ENCODE results near the gene TIAL1. TPM values are rescaled to one million over a fixed set of nuclear protein-coding genes. Genes with fewer than 3 reads are reported as not detected.

The TIAL1 gene
- total RNA-seq, 1 experiment from 2014 or later = 220 TPM

- TF ChIP-seq, protein P1, sequence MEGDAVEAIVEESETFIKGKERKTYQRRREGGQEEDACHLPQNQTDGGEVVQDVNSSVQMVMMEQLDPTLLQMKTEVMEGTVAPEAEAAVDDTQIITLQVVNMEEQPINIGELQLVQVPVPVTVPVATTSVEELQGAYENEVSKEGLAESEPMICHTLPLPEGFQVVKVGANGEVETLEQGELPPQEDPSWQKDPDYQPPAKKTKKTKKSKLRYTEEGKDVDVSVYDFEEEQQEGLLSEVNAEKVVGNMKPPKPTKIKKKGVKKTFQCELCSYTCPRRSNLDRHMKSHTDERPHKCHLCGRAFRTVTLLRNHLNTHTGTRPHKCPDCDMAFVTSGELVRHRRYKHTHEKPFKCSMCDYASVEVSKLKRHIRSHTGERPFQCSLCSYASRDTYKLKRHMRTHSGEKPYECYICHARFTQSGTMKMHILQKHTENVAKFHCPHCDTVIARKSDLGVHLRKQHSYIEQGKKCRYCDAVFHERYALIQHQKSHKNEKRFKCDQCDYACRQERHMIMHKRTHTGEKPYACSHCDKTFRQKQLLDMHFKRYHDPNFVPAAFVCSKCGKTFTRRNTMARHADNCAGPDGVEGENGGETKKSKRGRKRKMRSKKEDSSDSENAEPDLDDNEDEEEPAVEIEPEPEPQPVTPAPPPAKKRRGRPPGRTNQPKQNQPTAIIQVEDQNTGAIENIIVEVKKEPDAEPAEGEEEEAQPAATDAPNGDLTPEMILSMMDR (IDR thresholded peaks at IDR 0.05 in 2 of 3, conservative IDR thresholded peaks at IDR 0.05 in 1 of 3; ENCODE audit: borderline replicate concordance in 1 of 3, insufficient read depth in 1 of 3, low read depth in 2 of 3, low read length in 2 of 3) = peak; percentile 67 to 98 (median 76)
These were observed 53.6 kb downstream of the TIAL1 start (continued) for GRCh38 chr10:119542988-119543813.

GRCh38 chr10:119542357-119542987 lies 54.3 kb downstream of the TIAL1 start, which contains the start of gene RGS10:
Gene RGS10, minus strand, starts transcription at chr10:119542719. Its CDS starts 81 bp downstream, at chr10:119542638.
- no peaks in the 10 kb centered on the region for H3K36me3 ChIP-seq (ENCODE audit: control insufficient read depth in 1 of 2, insufficient read depth in 2 of 2, low read length in 2 of 2)
- H3K4me2 ChIP-seq (ENCODE audit: low read length) = peak within 1 kb of the TSS; percentile 89
- CTCF ChIA-PET = interaction anchor here (1.0 to 2.8 kb wide), 9 partner anchors 13 to 344 kb away, joined by 3 to 17 read pairs (median 5); partner anchors contain the start of genes GRK5 and TIAL1
- peak within 1 kb of the TSS; percentile 78 for H3K9ac ChIP-seq (ENCODE audit: low read length)
- peak within 1 kb of the TSS; percentile 87 for H3K27ac ChIP-seq (ENCODE audit: low read depth, low read length)
- ATAC-seq (peak; percentile 90), DNase-seq (ENCODE audit: low read depth, low spot score) (peak; percentile 56)
- peaks cover 49% of the 10 kb centered on the region for H3K79me2 ChIP-seq (ENCODE audit: insufficient read depth, low read length)
- peak within 1 kb of the TSS; percentile 79 for H3K4me3 ChIP-seq (replicated peaks in 1 of 2; ENCODE audit: low read depth in 1 of 2, low read length in 2 of 2)
- POLR2A ChIA-PET = interaction anchor here (0.6 to 1.7 kb wide), 11 partner anchors 8 to 336 kb away, joined by 3 to 9 read pairs (median 3); partner anchors contain the start of gene GRK5
- RAD21 ChIA-PET (ENCODE audit: low non-redundant PET in 1 of 2, low total read pairs in 2 of 2, uncharacterized antibody in 2 of 2, unreplicated experiment in 2 of 2) = interaction anchor here (0.6 to 1.6 kb wide), 2 partner anchors 343 kb away, joined by 3 to 5 read pairs; no protein-coding TSS in a partner anchor
- BruUV-seq (replicated peaks) = no TSS peak
- intact Hi-C loops (cut with micrococcal nuclease) = loop anchor here (2.0 kb wide), 2 partner anchors 20 to 344 kb away; no protein-coding TSS in a partner anchor
- H4K20me1 ChIP-seq (ENCODE audit: insufficient read depth) = no peaks in the 10 kb centered on the region
- no peaks in the 10 kb centered on the region for H3K9me3 ChIP-seq (ENCODE audit: control insufficient read depth in 1 of 2, insufficient read depth in 1 of 2, low read depth in 1 of 2, low read length in 2 of 2)
- H3K4me1 ChIP-seq (ENCODE audit: control insufficient read depth in 1 of 2, insufficient read depth in 2 of 2, low read length in 2 of 2) = peaks cover 25 to 51% of the 10 kb centered on the region in 2 experiments
- H2AFZ ChIP-seq (ENCODE audit: low read depth, low read length, poor library complexity, severe bottlenecking) = peak within 1 kb of the TSS; percentile 51
- H3K9me2 ChIP-seq (ENCODE audit: insufficient read depth) = no peaks in the 10 kb centered on the region
- H3K27me3 ChIP-seq (ENCODE audit: insufficient read depth, low read length) = no peaks in the 10 kb centered on the region
- TF ChIP-seq SP1 (IDR thresholded peaks at IDR 0.05; ENCODE audit: low read depth) (no peak), SIN3A (IDR thresholded peaks at IDR 0.05; ENCODE audit: low read depth) (peak; percentile 79), ELF1 (IDR thresholded peaks at IDR 0.05; ENCODE audit: borderline replicate concordance, low read depth) (no peak), JUND (IDR thresholded peaks at IDR 0.05) (no peak), MAX (IDR thresholded peaks at IDR 0.05) (peak; percentile 92), ATF3 (IDR thresholded peaks at IDR 0.05) (no peak), ZFX (IDR thresholded peaks at IDR 0.05) (no peak), YY1 (IDR thresholded peaks at IDR 0.05; ENCODE audit: extremely low read depth, insufficient replicate concordance, low read depth, low read length) (peak; percentile 74), FOSL1 (IDR thresholded peaks at IDR 0.05; ENCODE audit: low read depth) (no peak), SRF (IDR thresholded peaks at IDR 0.05; ENCODE audit: low read depth) (no peak), EZH2 (IDR thresholded peaks at IDR 0.05) (no peak), CBX3 (IDR thresholded peaks at IDR 0.05; ENCODE audit: low read depth) (no peak), ZNF274 (IDR thresholded peaks at IDR 0.05; ENCODE audit: low read depth, low read length) (no peak), POLR2AphosphoS5 (IDR thresholded peaks at IDR 0.05; ENCODE audit: low read depth, low read length) (peak; percentile 99), POLR2A (IDR thresholded peaks at IDR 0.05; ENCODE audit: borderline replicate concordance, extremely low read depth, insufficient read depth, insufficient read length) (peak; percentile 86), EZH2phosphoT487 (IDR thresholded peaks at IDR 0.05; ENCODE audit: borderline replicate concordance) (no peak)
- TF ChIP-seq, protein P1 (IDR thresholded peaks at IDR 0.05 in 2 of 3, conservative IDR thresholded peaks at IDR 0.05 in 1 of 3; ENCODE audit: borderline replicate concordance in 1 of 3, insufficient read depth in 1 of 3, low read depth in 2 of 3, low read length in 2 of 3) = no peak
